ENCODE results near the gene TCF15.

- TF ChIP-seq CTCF (IDR thresholded peaks at IDR 0.05; ENCODE audit: low read depth, low read length) (no peak), EZH2phosphoT487 (IDR thresholded peaks at IDR 0.05; ENCODE audit: low read depth) (no peak)
Observed at GRCh38 chr20:584971-585301, 25.2 kb downstream of the TCF15 start.

Data from OCI-LY3 (cell line).